DOHH2 (cell line): ENCODE results near the gene C2CD4A.

Experiments
- EZH2phosphoT487 ChIP-seq: fragments of 200-600 bp; sonication (generic); IDR thresholded peaks from 2 replicates; pipeline ENCODE4 v1.6.1; 2017; ENCODE audit warnings: borderline replicate concordance, mild to moderate bottlenecking, antibody characterized with exemption, low read length, moderate library complexity, mixed read lengths
- TF ChIP-seq, protein P1 (sequence below): fragments of 200-600 bp; sonication (generic); IDR thresholded peaks from one replicate; pipeline ENCODE4 v1.5.1; 2014; ENCODE audit warnings: antibody characterized with exemption, mild to moderate bottlenecking, low read depth, low read length; ENCODE audit not compliant: poor library complexity, severe bottlenecking

DNA sequence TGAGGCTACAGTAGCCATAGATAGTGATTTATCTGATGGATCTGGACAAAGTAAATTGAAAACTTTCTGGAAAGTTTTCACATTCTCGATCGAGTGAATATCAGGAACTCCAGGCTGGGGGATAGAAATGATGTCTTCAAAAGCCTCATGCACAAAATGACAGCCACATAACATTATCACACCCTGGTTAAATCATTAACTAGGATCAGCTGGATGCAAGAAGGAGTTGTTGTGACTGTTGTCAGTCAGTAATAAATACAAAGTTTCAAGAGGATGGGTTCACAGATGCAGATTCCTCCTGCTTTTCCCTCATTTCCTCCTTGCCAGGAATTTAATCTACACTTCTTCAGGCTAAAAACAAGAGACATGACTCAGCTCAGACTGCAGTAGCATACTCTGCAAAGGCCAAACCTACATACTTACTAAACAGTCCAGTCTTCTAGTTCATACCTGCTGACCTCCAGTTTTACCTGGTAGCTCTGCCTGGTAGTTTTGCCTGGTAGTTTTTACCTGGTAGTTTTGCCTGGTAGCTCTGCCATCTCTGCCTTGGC lies 40.9 kb downstream of the C2CD4A start:
- TF ChIP-seq, protein P1, sequence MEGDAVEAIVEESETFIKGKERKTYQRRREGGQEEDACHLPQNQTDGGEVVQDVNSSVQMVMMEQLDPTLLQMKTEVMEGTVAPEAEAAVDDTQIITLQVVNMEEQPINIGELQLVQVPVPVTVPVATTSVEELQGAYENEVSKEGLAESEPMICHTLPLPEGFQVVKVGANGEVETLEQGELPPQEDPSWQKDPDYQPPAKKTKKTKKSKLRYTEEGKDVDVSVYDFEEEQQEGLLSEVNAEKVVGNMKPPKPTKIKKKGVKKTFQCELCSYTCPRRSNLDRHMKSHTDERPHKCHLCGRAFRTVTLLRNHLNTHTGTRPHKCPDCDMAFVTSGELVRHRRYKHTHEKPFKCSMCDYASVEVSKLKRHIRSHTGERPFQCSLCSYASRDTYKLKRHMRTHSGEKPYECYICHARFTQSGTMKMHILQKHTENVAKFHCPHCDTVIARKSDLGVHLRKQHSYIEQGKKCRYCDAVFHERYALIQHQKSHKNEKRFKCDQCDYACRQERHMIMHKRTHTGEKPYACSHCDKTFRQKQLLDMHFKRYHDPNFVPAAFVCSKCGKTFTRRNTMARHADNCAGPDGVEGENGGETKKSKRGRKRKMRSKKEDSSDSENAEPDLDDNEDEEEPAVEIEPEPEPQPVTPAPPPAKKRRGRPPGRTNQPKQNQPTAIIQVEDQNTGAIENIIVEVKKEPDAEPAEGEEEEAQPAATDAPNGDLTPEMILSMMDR: no peak
- TF ChIP-seq EZH2phosphoT487: no peak
